Nephron (organoid): ENCODE data around the gene KDM1A.

Experiments
- H3K27ac Mint-ChIP-seq, 3 experiments: 2 replicates each; pipeline ENCODE4 v1.8.0; 2020; ENCODE audit warnings: mixed read lengths in 3 of 3, mild to moderate bottlenecking in 2 of 3, moderate library complexity in 1 of 3
- H3K27me3 Mint-ChIP-seq: 2 replicates; pipeline ENCODE4 v1.8.0; 2021; ENCODE audit warnings: low read depth, mild to moderate bottlenecking, moderate library complexity, mixed read lengths
- H3K36me3 Mint-ChIP-seq: 2 replicates; pipeline ENCODE4 v1.8.0; 2020; ENCODE audit warnings: low read depth, mixed read lengths
- H3K4me1 Mint-ChIP-seq: 2 replicates; pipeline ENCODE4 v1.8.0; 2020; ENCODE audit warnings: mixed read lengths
- H3K4me3 Mint-ChIP-seq, 3 experiments: 2 replicates each; pipeline ENCODE4 v1.8.0; 2020; ENCODE audit warnings: mild to moderate bottlenecking in 3 of 3, mixed read lengths in 3 of 3, moderate library complexity in 2 of 3
- H3K9me3 Mint-ChIP-seq: 2 replicates; pipeline ENCODE4 v1.8.0; 2020; ENCODE audit warnings: mixed read lengths
- TF ChIP-seq, protein P1 (sequence below), 3 experiments: fragments of 200-600 bp; sonication (generic); IDR thresholded peaks; one replicate each; pipeline ENCODE4 v1.5.0; 2021; ENCODE audit warnings: antibody characterized with exemption in 3 of 3; ENCODE audit not compliant: unreplicated experiment in 3 of 3

The KDM1A gene

DNA sequence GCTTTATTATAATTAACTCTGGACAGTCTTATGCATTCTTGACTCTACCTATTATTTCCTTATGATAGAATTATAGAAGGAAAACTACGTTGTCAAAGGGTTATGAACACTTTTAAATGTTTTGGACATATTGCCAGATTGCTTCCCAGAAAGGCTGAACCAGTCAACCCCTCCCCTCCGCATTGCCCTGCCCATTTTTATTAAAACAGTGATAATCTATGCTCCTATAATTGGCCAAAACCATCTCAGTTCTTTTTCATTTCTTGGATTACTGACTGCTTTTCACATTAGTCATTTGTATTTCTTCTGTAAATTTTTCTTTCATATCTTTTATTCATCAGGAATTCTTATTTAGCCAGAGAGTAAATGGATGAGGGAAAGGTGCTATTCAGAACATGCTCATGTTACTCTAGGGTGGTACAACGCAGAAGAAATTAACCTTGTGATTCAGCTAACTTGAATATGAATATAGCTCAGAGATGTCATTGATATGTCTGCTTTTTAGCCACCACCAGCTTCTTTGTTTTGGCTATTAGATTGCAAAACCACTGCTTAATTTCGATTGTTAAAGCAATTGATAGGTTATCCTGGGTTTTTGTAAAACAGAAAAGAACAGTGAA is 32.1 kb downstream of the KDM1A start:
- Mint-ChIP-seq H3K4me3 (no peak overlapping the region), H3K9me3 (no peaks in the 10 kb centered on the region), H3K4me1 (peaks cover 11% of the 10 kb centered on the region), H3K27me3 (no peaks in the 10 kb centered on the region), H3K36me3 (peaks cover 53% of the 10 kb centered on the region), H3K27ac (no peak overlapping the region)
- TF ChIP-seq, protein P1, sequence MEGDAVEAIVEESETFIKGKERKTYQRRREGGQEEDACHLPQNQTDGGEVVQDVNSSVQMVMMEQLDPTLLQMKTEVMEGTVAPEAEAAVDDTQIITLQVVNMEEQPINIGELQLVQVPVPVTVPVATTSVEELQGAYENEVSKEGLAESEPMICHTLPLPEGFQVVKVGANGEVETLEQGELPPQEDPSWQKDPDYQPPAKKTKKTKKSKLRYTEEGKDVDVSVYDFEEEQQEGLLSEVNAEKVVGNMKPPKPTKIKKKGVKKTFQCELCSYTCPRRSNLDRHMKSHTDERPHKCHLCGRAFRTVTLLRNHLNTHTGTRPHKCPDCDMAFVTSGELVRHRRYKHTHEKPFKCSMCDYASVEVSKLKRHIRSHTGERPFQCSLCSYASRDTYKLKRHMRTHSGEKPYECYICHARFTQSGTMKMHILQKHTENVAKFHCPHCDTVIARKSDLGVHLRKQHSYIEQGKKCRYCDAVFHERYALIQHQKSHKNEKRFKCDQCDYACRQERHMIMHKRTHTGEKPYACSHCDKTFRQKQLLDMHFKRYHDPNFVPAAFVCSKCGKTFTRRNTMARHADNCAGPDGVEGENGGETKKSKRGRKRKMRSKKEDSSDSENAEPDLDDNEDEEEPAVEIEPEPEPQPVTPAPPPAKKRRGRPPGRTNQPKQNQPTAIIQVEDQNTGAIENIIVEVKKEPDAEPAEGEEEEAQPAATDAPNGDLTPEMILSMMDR (IDR thresholded peaks at IDR 0.05; ENCODE audit: unreplicated experiment in 3 of 3): no peak

DNA sequence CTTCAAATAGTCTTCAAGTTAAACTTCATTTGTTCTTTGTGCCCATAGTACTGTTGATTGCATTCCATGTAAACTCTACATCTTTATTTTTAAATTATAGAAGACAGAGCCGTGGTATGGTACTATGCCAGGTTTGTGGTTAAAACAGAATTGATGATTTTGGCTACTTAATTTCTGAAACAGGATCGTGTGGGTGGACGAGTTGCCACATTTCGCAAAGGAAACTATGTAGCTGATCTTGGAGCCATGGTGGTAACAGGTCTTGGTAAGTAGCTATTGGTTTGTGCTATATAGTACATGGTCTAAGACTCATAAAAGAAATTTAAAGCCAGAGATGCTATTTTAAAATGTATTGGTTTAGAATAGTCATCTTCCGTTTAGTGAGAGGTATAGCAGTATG is 38.0 kb downstream of the KDM1A start:
- Mint-ChIP-seq H3K9me3 (no peaks in the 10 kb centered on the region), H3K27ac (no peak overlapping the region)
- TF ChIP-seq, protein P1 (IDR thresholded peaks at IDR 0.05; ENCODE audit: unreplicated experiment in 3 of 3): no peak

DNA sequence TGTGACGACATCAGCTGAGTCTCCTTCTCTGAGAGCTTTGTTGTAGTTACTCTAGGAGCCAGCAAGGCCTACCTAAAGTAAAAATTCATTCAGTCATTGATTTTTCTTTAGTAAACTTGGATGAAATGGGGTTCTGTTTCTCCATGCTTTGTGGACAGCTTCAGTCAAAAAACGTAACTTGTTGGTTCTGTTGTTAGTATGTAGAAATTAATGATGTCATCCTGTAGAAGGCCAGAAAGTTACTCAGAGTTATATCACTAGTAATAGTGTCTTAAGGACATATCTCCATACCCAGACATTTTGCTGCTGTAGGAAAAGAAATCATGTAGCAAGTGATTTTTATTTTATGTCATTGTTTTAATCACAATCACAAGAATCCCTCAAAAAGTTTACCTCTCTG is 43.0 kb downstream of the KDM1A start:
- Mint-ChIP-seq H3K4me3 (no peak overlapping the region), H3K36me3 (peaks cover 82% of the 10 kb centered on the region), H3K27ac (no peak overlapping the region), H3K4me1 (no peaks in the 10 kb centered on the region), H3K9me3 (no peaks in the 10 kb centered on the region), H3K27me3 (no peaks in the 10 kb centered on the region)
- TF ChIP-seq, protein P1 (IDR thresholded peaks at IDR 0.05; ENCODE audit: unreplicated experiment in 3 of 3): no peak

More for the DNA sequence above, 38.0 kb downstream of the KDM1A start:
- H3K4me3 Mint-ChIP-seq: no peak overlapping the region
- H3K27me3 Mint-ChIP-seq: no peaks in the 10 kb centered on the region
- no peaks in the 10 kb centered on the region for H3K4me1 Mint-ChIP-seq
- H3K36me3 Mint-ChIP-seq: peaks cover 80% of the 10 kb centered on the region

DNA sequence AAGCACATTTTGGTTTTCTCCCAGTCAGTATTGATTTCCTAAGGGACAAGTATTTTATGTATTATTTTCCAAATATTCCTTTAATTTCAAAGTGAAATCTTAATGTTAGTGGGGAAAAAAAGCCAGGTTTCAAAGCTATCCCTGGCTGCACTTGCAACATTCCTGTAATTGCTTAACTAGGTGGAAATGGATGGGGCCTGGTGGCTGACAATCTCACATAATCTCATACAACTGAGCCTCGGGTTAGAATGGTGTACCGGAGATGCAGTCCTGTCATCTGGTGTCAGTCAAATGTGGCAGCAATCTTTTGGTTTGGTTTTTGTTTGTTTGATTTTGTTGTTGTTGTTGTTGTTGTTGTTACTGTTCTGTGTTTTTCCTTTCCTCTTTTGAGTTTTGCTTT is 46.1 kb downstream of the KDM1A start:
- Mint-ChIP-seq H3K9me3 (no peaks in the 10 kb centered on the region), H3K4me3 (no peak overlapping the region), H3K4me1 (no peaks in the 10 kb centered on the region), H3K27ac (no peak overlapping the region), H3K27me3 (no peaks in the 10 kb centered on the region), H3K36me3 (peaks cover 80% of the 10 kb centered on the region)
- TF ChIP-seq, protein P1 (IDR thresholded peaks at IDR 0.05; ENCODE audit: unreplicated experiment in 3 of 3): no peak

DNA sequence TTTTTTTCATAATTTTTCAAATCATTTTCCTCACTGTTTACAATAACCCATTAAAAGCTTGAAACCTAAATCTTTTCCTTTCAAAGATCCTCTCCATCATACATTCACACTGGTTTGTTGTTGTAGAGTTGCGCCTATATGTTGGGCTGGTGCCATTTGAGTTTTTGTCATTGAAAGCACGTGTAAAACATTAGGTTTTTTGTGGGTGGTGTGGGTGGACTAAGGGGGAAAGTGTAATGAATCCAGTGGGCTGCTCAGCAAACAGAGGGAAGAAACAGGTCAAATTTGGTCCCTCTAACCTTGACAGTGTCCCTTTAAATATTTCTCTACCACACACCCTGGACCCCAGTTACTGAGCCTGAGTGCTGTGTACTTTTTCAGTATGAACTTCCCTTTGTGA is 46.8 kb downstream of the KDM1A start:
- Mint-ChIP-seq H3K36me3 (peaks cover 79% of the 10 kb centered on the region), H3K27me3 (no peaks in the 10 kb centered on the region), H3K27ac (no peak overlapping the region), H3K4me3 (no peak overlapping the region), H3K4me1 (no peaks in the 10 kb centered on the region), H3K9me3 (no peaks in the 10 kb centered on the region)
- TF ChIP-seq, protein P1 (IDR thresholded peaks at IDR 0.05; ENCODE audit: unreplicated experiment in 3 of 3): no peak

DNA sequence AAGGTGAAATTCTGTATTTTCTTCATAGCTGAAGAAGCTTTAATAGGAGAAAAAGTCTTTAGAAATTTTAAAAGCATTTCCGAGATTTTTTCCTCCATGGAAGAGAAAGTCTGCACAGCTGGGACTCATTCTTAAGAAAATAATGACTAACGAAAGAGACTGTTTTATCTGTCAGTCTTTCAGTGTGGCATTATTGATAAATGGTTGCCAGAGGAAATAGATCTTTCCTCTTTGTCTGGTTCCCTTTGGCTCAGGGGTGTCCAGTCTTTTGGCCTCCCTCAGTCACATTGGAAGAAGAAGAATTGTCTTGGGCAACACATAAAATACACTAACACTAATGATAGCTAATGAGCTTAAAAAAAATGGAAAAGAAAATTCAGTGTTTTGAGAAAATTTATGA is 49.9 kb downstream of the KDM1A start:
- TF ChIP-seq, protein P1 (IDR thresholded peaks at IDR 0.05; ENCODE audit: unreplicated experiment in 3 of 3): no peak
- Mint-ChIP-seq H3K27ac (no peak overlapping the region), H3K4me1 (no peaks in the 10 kb centered on the region), H3K27me3 (peaks cover 3% of the 10 kb centered on the region), H3K4me3 (no peak overlapping the region), H3K36me3 (peaks cover 86% of the 10 kb centered on the region), H3K9me3 (no peaks in the 10 kb centered on the region)
